ENCODE results near the gene TTC28. TPM values are rescaled to one million over a fixed set of nuclear protein-coding genes. Genes with fewer than 3 reads are reported as not detected.

TTC28 gene
- total and polyA plus RNA-seq, 2 donors (not counting 1 experiment from before 2014, with no cell fraction given) = 8.2 to 31.4 TPM

DNA sequence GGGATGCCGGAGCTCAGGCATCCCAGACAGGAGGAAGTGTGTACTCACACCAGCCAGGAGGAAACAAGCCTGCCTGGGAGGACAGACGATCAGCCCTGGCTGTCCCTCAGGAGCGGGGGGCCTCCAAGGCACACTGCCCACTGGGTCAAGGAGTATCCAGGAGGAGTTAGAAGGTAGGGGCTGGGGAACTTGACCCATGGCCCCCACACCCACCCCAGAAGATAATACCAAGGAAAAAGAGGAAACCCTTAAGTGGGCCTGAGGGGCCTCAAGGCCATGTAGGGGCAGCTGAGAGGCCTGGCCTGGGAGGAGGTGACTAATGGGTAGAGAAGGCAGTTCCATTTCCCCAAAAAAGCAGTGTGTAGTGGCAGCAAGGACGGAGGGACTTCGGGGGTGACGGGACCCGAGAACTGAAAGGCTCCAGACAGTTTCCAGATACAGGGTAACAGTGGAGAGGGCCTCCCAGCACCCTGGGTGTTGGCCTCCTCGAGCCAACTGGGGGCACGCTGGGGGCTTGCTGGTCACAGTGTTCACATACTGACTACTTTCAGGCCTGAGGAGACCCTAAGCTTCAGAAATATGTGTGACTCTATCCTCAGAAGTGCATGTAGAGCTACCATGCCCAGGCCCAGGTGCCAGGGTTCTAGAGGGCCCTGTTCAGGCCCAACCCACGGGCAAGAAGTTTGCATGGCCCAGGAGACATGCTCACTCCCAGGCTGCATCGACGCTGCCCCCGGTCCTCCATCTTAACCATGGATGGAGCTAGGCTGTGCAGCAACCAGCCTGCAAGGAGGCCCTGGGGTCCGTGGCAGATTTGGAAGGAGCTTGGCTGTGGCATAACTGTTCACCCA lies 684.9 kb downstream of the TTC28 start:
- peaks cover 2% of the 10 kb centered on the region for H3K4me1 ChIP-seq (ENCODE audit: control insufficient read depth, extremely low read depth, insufficient read depth, low read length)
- no peak overlapping the region for H3K4me2 ChIP-seq (ENCODE audit: extremely low read depth, insufficient read depth, low read length)
- no peak overlapping the region for H2AFZ ChIP-seq (ENCODE audit: low read length)
- no peak overlapping the region for H3K27ac ChIP-seq (ENCODE audit: insufficient read depth, low read length)
- peaks cover 8% of the 10 kb centered on the region for H3K36me3 ChIP-seq (ENCODE audit: control insufficient read depth, insufficient read depth, low read length)
- H3K9me3 ChIP-seq (ENCODE audit: control insufficient read depth, insufficient read depth, low read depth, low read length) = no peaks in the 10 kb centered on the region
- no peak for DNase-seq (ENCODE audit: low read depth in 2 of 2)
- H3K79me2 ChIP-seq (ENCODE audit: control insufficient read depth, insufficient read depth, low read length) = no peaks in the 10 kb centered on the region
- H3K27me3 ChIP-seq (ENCODE audit: control insufficient read depth, insufficient read depth, low read length) = no peaks in the 10 kb centered on the region
- H3K9ac ChIP-seq (ENCODE audit: insufficient read depth, low read length) = no peak overlapping the region
- H3K4me3 ChIP-seq (replicated peaks in 1 of 4; ENCODE audit: control extremely low read depth in 1 of 4, insufficient read depth in 1 of 4, low read depth in 3 of 4, low read length in 4 of 4) = no peak overlapping the region
- TF ChIP-seq CTCF (conservative IDR thresholded peaks at IDR 0.05 in 1 of 2, IDR thresholded peaks at IDR 0.05 in 1 of 2; ENCODE audit: low read depth in 1 of 2, low read length in 2 of 2) = no peak
- H4K20me1 ChIP-seq (ENCODE audit: control insufficient read depth, extremely low read depth, insufficient read depth, low read length) = no peaks in the 10 kb centered on the region

- Histone ChIP-seq H3K9me3 (ENCODE audit: control insufficient read depth, insufficient read depth, low read depth, low read length) (no peaks in the 10 kb centered on the region), H3K9ac (ENCODE audit: insufficient read depth, low read length) (no peak overlapping the region), H3K4me3 (replicated peaks in 1 of 4; ENCODE audit: control extremely low read depth in 1 of 4, insufficient read depth in 1 of 4, low read depth in 3 of 4, low read length in 4 of 4) (no peak overlapping the region), H3K4me2 (ENCODE audit: extremely low read depth, insufficient read depth, low read length) (no peak overlapping the region), H2AFZ (ENCODE audit: low read length) (no peak overlapping the region), H3K4me1 (ENCODE audit: control insufficient read depth, extremely low read depth, insufficient read depth, low read length) (peaks cover 2% of the 10 kb centered on the region), H3K27ac (ENCODE audit: insufficient read depth, low read length) (no peak overlapping the region), H3K36me3 (ENCODE audit: control insufficient read depth, insufficient read depth, low read length) (peaks cover 8% of the 10 kb centered on the region), H3K79me2 (ENCODE audit: control insufficient read depth, insufficient read depth, low read length) (no peaks in the 10 kb centered on the region), H3K27me3 (ENCODE audit: control insufficient read depth, insufficient read depth, low read length) (no peaks in the 10 kb centered on the region), H4K20me1 (ENCODE audit: control insufficient read depth, extremely low read depth, insufficient read depth, low read length) (no peaks in the 10 kb centered on the region)
- no peak for DNase-seq (ENCODE audit: low read depth in 2 of 2)
- TF ChIP-seq CTCF (conservative IDR thresholded peaks at IDR 0.05 in 1 of 2, IDR thresholded peaks at IDR 0.05 in 1 of 2; ENCODE audit: low read depth in 1 of 2, low read length in 2 of 2) = no peak
- no peak for TF ChIP-seq EZH2 (IDR thresholded peaks at IDR 0.05; ENCODE audit: low read length, missing control alignments)
Measured at GRCh38 chr22:27993774-27994350, 685.8 kb downstream of the TTC28 start.

GRCh38 chr22:27993201-27993635 lies 686.4 kb downstream of the TTC28 start:
- Histone ChIP-seq H3K27ac (ENCODE audit: insufficient read depth, low read length) (no peak overlapping the region), H3K4me1 (ENCODE audit: control insufficient read depth, extremely low read depth, insufficient read depth, low read length) (peaks cover 2% of the 10 kb centered on the region), H3K4me2 (ENCODE audit: extremely low read depth, insufficient read depth, low read length) (no peak overlapping the region), H3K9me3 (ENCODE audit: control insufficient read depth, insufficient read depth, low read depth, low read length) (no peaks in the 10 kb centered on the region), H3K36me3 (ENCODE audit: control insufficient read depth, insufficient read depth, low read length) (peaks cover 3% of the 10 kb centered on the region), H3K4me3 (replicated peaks in 1 of 4; ENCODE audit: control extremely low read depth in 1 of 4, insufficient read depth in 1 of 4, low read depth in 3 of 4, low read length in 4 of 4) (no peak overlapping the region), H4K20me1 (ENCODE audit: control insufficient read depth, extremely low read depth, insufficient read depth, low read length) (no peaks in the 10 kb centered on the region), H2AFZ (ENCODE audit: low read length) (no peak overlapping the region), H3K27me3 (ENCODE audit: control insufficient read depth, insufficient read depth, low read length) (no peaks in the 10 kb centered on the region), H3K79me2 (ENCODE audit: control insufficient read depth, insufficient read depth, low read length) (no peaks in the 10 kb centered on the region), H3K9ac (ENCODE audit: insufficient read depth, low read length) (no peak overlapping the region)
- TF ChIP-seq EZH2 (IDR thresholded peaks at IDR 0.05; ENCODE audit: low read length, missing control alignments) = no peak
- DNase-seq (ENCODE audit: low read depth in 2 of 2) = no peak
